ENCODE measurements around the gene HEATR5A.
A peak's percentile ranks its signal among the peaks of the same experiment; 100 is the strongest.
"Not testable (repeated sequence)": the region's sequence is repeated elsewhere in the genome, so short reads cannot be mapped to it uniquely, and the experiment has no call there.

Gene HEATR5A

GRCh38 chr14:31420319-31421111, at the start of gene HEATR5A:
HEATR5A (minus strand) TSS chr14:31420550; CDS start chr14:31402975, 17,575 bp downstream.
- H3K27me3 ChIP-seq = no peaks in the 10 kb centered on the region
- H3K27ac ChIP-seq = peak within 1 kb of the TSS; percentile 84 to 85
- H3K4me3 ChIP-seq = peak within 1 kb of the TSS; percentile 83 to 88
- peak; percentile 94 to 97 for DNase-seq
- H3K4me1 ChIP-seq = peaks cover 0 to 31% (median 9%) of the 10 kb centered on the region in 4 donors
- H3K36me3 ChIP-seq = no peaks in the 10 kb centered on the region
- no peaks in the 10 kb centered on the region for H3K9me3 ChIP-seq
- intact Hi-C loops (cut with DNase I; ENCODE audit: low total_unique reads) = loop anchor here (2.0 kb wide), 1 partner anchor 36 kb away; the partner anchor contains the start of gene DTD2
- TF ChIP-seq CTCF (IDR thresholded peaks at IDR 0.05) = peak in 1 of 2 experiments; percentile 28

- H3K4me1 ChIP-seq = peaks cover 0 to 10% (median 0%) of the 10 kb centered on the region in 4 donors
- no peaks in the 10 kb centered on the region for H3K36me3 ChIP-seq
- DNase-seq = no peak
- H3K27me3 ChIP-seq = no peaks in the 10 kb centered on the region
- TF ChIP-seq CTCF (IDR thresholded peaks at IDR 0.05) = no peak
- intact Hi-C loops (cut with DNase I; ENCODE audit: low total_unique reads) = no loop called here
- no peak overlapping the region for H3K27ac ChIP-seq
- H3K9me3 ChIP-seq = no peaks in the 10 kb centered on the region
- H3K4me3 ChIP-seq = no peak overlapping the region
Measured at GRCh38 chr14:31466554-31466953, 46.2 kb upstream of the HEATR5A start.

- Histone ChIP-seq H3K4me1 (peaks cover 0 to 10% (median 0%) of the 10 kb centered on the region in 4 donors), H3K36me3 (no peaks in the 10 kb centered on the region), H3K9me3 (no peaks in the 10 kb centered on the region), H3K4me3 (no peak overlapping the region), H3K27ac (no peak overlapping the region), H3K27me3 (no peaks in the 10 kb centered on the region)
- DNase-seq = no peak
- no peak for TF ChIP-seq CTCF (IDR thresholded peaks at IDR 0.05)
- intact Hi-C loops (cut with DNase I; ENCODE audit: low total_unique reads) = no loop called here
Measured at GRCh38 chr14:31465111-31465510, 44.8 kb upstream of the HEATR5A start.

GRCh38 chr14:31462450-31462849, 42.1 kb upstream of the HEATR5A start:
- H3K27ac ChIP-seq; intact Hi-C loops (cut with DNase I; ENCODE audit: low total_unique reads); H3K9me3 ChIP-seq: not testable (repeated sequence)

GRCh38 chr14:31461545-31461944, 41.2 kb upstream of the HEATR5A start:
- intact Hi-C loops (cut with DNase I; ENCODE audit: low total_unique reads) = no loop called here
- H3K36me3 ChIP-seq = no peaks in the 10 kb centered on the region
- peaks cover 0 to 20% (median 2%) of the 10 kb centered on the region in 4 donors for H3K4me1 ChIP-seq
- H3K27me3 ChIP-seq = no peaks in the 10 kb centered on the region
- no peaks in the 10 kb centered on the region for H3K9me3 ChIP-seq
- H3K27ac ChIP-seq = no peak overlapping the region
- no peak overlapping the region for H3K4me3 ChIP-seq
- no peak for TF ChIP-seq CTCF (IDR thresholded peaks at IDR 0.05)
- DNase-seq = no peak

More at GRCh38 chr14:31462450-31462849, 42.1 kb upstream of the HEATR5A start:
- H3K27me3 ChIP-seq, H3K4me3 ChIP-seq, H3K36me3 ChIP-seq, DNase-seq: not testable (repeated sequence)
- H3K4me1 ChIP-seq = peaks cover 0 to 20% (median 2%) of the 10 kb centered on the region in 4 donors

Data from tibial artery (tissue), 4 donors.